ENCODE data around the gene PRM3.

Gene PRM3

GRCh38 chr16:11297492-11298142 lies 24.2 kb upstream of the PRM3 start:
- Mint-ChIP-seq H3K27me3 (ENCODE audit: low read depth) (peaks cover 4% of the 10 kb centered on the region), H3K4me1 (peaks cover 16% of the 10 kb centered on the region), H3K4me3 (peak overlapping the region in 2 of 3 experiments; percentile 24 to 33), H3K9me3 (no peaks in the 10 kb centered on the region), H3K27ac (peak overlapping the region; percentile 89 to 94 (median 90)), H3K36me3 (ENCODE audit: low read depth) (no peaks in the 10 kb centered on the region)
- TF ChIP-seq CTCF (IDR thresholded peaks at IDR 0.05; ENCODE audit: unreplicated experiment in 3 of 3): no peak

DNA sequence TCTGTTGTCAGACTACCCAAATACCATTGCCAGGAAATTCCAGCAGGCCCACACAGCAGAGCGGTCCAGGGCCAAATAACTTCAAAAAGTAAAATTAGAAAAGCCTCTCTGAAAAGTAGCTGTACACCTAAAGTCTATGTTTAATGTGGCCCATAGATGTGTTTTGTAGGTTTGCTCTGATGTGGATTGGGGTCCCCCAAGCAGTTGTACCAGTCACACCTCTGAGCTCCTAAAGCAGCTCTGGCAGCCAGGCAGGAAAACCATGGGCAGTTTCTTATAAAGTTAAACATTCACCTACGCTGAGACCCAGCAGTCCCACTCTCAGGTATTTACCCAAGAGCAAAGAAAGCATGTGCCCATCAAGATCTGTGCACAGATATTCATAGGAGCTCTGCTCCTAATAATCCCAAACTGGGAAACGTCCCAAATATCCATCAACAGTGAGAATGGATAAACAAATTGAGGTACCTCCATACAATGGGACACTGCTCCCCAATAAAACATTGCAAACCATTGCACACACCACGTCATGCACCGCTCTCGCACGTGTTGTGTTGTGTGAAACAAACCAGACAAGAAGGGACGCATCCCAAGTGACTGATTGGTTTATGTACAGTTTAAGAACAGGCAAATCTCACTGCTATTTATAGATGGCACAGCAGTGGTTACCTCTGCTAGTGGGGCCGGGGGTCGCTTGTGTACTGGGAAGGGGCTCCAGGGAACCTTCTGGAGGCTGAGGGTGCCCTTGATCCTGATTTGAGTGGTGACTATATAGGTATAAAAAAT lies 23.5 kb upstream of the PRM3 start:
- H3K4me3 Mint-ChIP-seq: no peak overlapping the region
- H3K36me3 Mint-ChIP-seq (ENCODE audit: low read depth): no peaks in the 10 kb centered on the region
- no peak for TF ChIP-seq CTCF (IDR thresholded peaks at IDR 0.05; ENCODE audit: unreplicated experiment in 3 of 3)
- H3K4me1 Mint-ChIP-seq: peaks cover 16% of the 10 kb centered on the region
- no peaks in the 10 kb centered on the region for H3K9me3 Mint-ChIP-seq
- H3K27me3 Mint-ChIP-seq (ENCODE audit: low read depth): peaks cover 4% of the 10 kb centered on the region
- peak overlapping the region; percentile 89 to 94 (median 90) for H3K27ac Mint-ChIP-seq

DNA sequence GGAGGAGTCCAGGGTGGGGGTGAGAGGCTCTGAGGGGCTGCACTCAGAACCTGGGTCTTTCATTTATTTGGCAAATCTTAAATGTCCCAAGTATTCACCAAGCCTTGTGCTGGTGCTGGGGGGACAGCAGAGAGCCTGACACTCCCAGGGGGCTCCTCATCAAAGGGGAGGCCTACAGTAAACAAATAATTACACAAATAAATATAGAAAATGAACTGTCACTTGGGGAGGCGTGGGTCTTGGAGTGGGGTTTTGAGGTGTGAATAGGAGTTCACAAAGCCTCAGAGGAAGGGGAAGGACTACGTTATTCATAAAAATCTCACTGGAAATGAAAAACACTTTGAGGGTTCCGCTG lies 22.9 kb upstream of the PRM3 start:
- Mint-ChIP-seq H3K27me3 (ENCODE audit: low read depth) (peaks cover 4% of the 10 kb centered on the region), H3K4me1 (peaks cover 20% of the 10 kb centered on the region), H3K9me3 (no peaks in the 10 kb centered on the region), H3K4me3 (no peak overlapping the region), H3K27ac (peak overlapping the region; percentile 89 to 94 (median 90)), H3K36me3 (ENCODE audit: low read depth) (no peaks in the 10 kb centered on the region)
- TF ChIP-seq CTCF (IDR thresholded peaks at IDR 0.05; ENCODE audit: unreplicated experiment in 3 of 3): no peak

DNA sequence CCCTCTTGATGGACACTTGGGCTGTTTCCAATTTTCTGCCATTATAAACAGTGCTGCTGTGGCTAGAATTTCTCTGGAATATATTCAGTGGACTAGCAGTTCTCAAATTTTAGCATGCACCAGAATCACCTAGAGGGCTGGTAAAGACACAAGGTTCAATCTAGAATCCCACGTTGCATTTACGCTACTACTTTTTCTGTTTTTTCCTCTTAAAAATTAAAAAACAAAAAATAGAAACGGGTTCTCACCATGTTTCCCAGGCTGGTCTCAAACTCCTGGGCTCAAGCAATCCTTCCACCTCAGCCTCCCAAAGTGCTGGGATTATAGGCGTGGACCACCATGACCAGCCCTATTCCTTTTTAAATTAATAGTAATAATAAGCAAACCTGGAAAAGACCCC lies 22.2 kb upstream of the PRM3 start:
- H3K27me3 Mint-ChIP-seq (ENCODE audit: low read depth): peaks cover 4% of the 10 kb centered on the region

GRCh38 chr16:11292076-11292748 lies 18.8 kb upstream of the PRM3 start:
- TF ChIP-seq CTCF (IDR thresholded peaks at IDR 0.05; ENCODE audit: unreplicated experiment in 3 of 3): no peak
- Mint-ChIP-seq H3K9me3 (peaks cover 4% of the 10 kb centered on the region), H3K36me3 (ENCODE audit: low read depth) (no peaks in the 10 kb centered on the region), H3K27me3 (ENCODE audit: low read depth) (peaks cover 9% of the 10 kb centered on the region), H3K4me3 (no peak overlapping the region), H3K27ac (no peak overlapping the region), H3K4me1 (peaks cover 19% of the 10 kb centered on the region)

More for the DNA sequence above, 22.2 kb upstream of the PRM3 start:
- no peak for TF ChIP-seq CTCF (IDR thresholded peaks at IDR 0.05; ENCODE audit: unreplicated experiment in 3 of 3)
- no peaks in the 10 kb centered on the region for H3K9me3 Mint-ChIP-seq
- peaks cover 24% of the 10 kb centered on the region for H3K4me1 Mint-ChIP-seq
- H3K27ac Mint-ChIP-seq: peak overlapping the region in 1 of 3 experiments; percentile 4
- H3K36me3 Mint-ChIP-seq (ENCODE audit: low read depth): no peaks in the 10 kb centered on the region
- H3K4me3 Mint-ChIP-seq: no peak overlapping the region
